Smooth muscle cell (in vitro differentiated cells): ENCODE measurements around the gene TPD52L2. TPM values are rescaled to one million over a fixed set of nuclear protein-coding genes. Genes with fewer than 3 reads are reported as not detected.

Experiments used
- DNase-seq: peaks from one replicate; lab custom pipeline; 2025; ENCODE audit not compliant: unreplicated experiment; lab: John Stamatoyannopoulos, UW
- H2AFZ ChIP-seq: fragments of 200-600 bp; sonication (generic); 2 replicates; pipeline ENCODE4 v1.6.0; 2016; ENCODE audit warnings: antibody characterized with exemption, low read depth, mild to moderate bottlenecking
- H3F3A ChIP-seq: fragments of 200-600 bp; sonication (generic); 2 replicates; pipeline ENCODE4 v1.6.0; 2017; ENCODE audit warnings: antibody characterized with exemption, low read depth
- H3K27ac ChIP-seq: fragments of 200-600 bp; sonication (generic); 2 replicates; pipeline ENCODE4 v1.5.1; 2016; ENCODE audit warnings: low read depth, mild to moderate bottlenecking
- H3K27me3 ChIP-seq: fragments of 200-600 bp; sonication (generic); 2 replicates; pipeline ENCODE4 v1.6.1; 2016; ENCODE audit warnings: low read depth, mild to moderate bottlenecking
- H3K36me3 ChIP-seq: fragments of 200-600 bp; sonication (generic); 2 replicates; pipeline ENCODE4 v1.5.1; 2016; ENCODE audit warnings: low read depth
- H3K4me1 ChIP-seq: fragments of 200-600 bp; sonication (generic); 2 replicates; pipeline ENCODE4 v1.5.1; 2016; ENCODE audit warnings: low read depth
- H3K4me2 ChIP-seq: fragments of 200-600 bp; sonication (generic); 2 replicates; pipeline ENCODE4 v1.6.0; 2016; ENCODE audit warnings: mild to moderate bottlenecking
- H3K4me3 ChIP-seq: fragments of 200-600 bp; sonication (generic); 2 replicates; pipeline ENCODE4 v1.5.1; 2016; ENCODE audit warnings: mild to moderate bottlenecking
- H3K79me2 ChIP-seq: fragments of 200-600 bp; sonication (generic); 2 replicates; pipeline ENCODE4 v1.6.0; 2016; ENCODE audit warnings: low read depth, mild to moderate bottlenecking
- H3K9ac ChIP-seq: fragments of 200-600 bp; sonication (generic); 2 replicates; pipeline ENCODE4 v1.6.0; 2016; ENCODE audit warnings: low read depth
- H3K9me3 ChIP-seq: fragments of 200-600 bp; sonication (generic); replicated peaks from 2 replicates; pipeline ENCODE4 v1.5.1; 2016; ENCODE audit warnings: low read depth
- H4K20me1 ChIP-seq: fragments of 200-600 bp; sonication (generic); 2 replicates; pipeline ENCODE4 v1.6.0; 2016; ENCODE audit warnings: low read depth
- WGBS: methylation state at CpG from one replicate; pipeline ENCODE4 v1.1.7; 2016; ENCODE audit warnings: low lambda C conversion rate; 5-methylcytosine and 5-hydroxymethylcytosine counted together
- polyA plus RNA-seq: library from polyadenylated mRNA; unstranded; fragments of >200 nt; fragmentation: Nextera tagmentation; extraction: Ambion mirVana; gene quantifications from 2 replicates; pipeline ENCODE4 v1.2.1, GENCODE V29; 2016
- total RNA-seq: library from RNA; depleted of rRNA; stranded (reverse); fragments of >200 nt; gene quantifications from 2 replicates; pipeline ENCODE4 v1.2.3, GENCODE V29; 2014
- TF ChIP-seq, protein P1 (sequence below): fragments of 200-600 bp; sonication (generic); IDR thresholded peaks from 2 replicates; pipeline ENCODE4 v1.5.1; 2017; ENCODE audit warnings: borderline replicate concordance, mild to moderate bottlenecking, antibody characterized with exemption; ENCODE audit not compliant: insufficient read depth, poor library complexity, severe bottlenecking

TPD52L2 gene
- total RNA-seq: 74.0 and 74.4 TPM in 2 replicates
- 93.8 and 94.8 TPM in 2 replicates for polyA plus RNA-seq

DNA sequence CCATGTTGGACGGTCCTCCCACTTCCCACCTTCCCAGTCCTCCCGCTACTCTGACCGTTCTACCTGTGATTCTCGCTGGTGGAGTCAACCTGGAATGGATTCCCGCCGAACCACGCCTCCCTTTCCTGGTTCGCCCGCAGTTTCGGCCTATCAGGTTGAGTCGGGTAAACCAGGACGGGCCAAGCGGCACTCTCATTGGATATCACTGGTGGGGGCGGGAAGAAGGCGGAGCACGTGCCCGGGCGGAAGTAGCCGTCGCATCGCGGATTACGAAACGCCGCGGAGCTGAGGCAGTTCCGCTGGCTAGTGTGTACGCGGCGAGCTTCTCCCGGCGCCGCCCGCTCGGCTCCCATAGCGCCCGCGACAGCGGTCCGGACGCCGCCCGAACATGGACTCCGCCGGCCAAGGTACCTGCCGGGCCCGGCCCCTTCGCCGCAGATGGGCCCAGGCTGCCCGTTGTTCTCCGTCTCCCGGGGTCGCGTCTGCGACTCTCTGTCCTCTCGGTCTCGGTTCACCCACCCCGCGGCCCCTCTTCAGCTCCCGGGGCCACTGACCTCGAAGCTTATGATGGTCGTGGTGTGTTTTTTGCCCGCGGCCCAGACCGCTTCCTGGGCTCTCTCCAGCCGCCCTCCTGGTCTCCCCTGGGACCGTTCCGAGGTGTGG lies at the start of gene TPD52L2:
TSS of gene TPD52L2 (plus strand) at position 293 of the 663 bp plus-strand sequence. CDS start at position 389, 96 bp downstream.
- Histone ChIP-seq H3K4me3 (peak within 1 kb of the TSS; percentile 83), H3K36me3 (no peaks in the 10 kb centered on the region), H3K27me3 (no peaks in the 10 kb centered on the region), H3F3A (no peaks in the 10 kb centered on the region), H3K4me2 (peak within 1 kb of the TSS; percentile 96), H4K20me1 (peaks cover 32% of the 10 kb centered on the region), H3K4me1 (peaks cover 6% of the 10 kb centered on the region), H3K9me3 (no peaks in the 10 kb centered on the region), H3K9ac (peak within 1 kb of the TSS; percentile 84), H2AFZ (peak within 1 kb of the TSS; percentile 84), H3K79me2 (peaks cover 47% of the 10 kb centered on the region), H3K27ac (peak within 1 kb of the TSS; percentile 82)
- 1% methylated on average over 52 of the region's 68 CpGs for WGBS
- DNase-seq: peak; percentile 85
- TF ChIP-seq, protein P1, sequence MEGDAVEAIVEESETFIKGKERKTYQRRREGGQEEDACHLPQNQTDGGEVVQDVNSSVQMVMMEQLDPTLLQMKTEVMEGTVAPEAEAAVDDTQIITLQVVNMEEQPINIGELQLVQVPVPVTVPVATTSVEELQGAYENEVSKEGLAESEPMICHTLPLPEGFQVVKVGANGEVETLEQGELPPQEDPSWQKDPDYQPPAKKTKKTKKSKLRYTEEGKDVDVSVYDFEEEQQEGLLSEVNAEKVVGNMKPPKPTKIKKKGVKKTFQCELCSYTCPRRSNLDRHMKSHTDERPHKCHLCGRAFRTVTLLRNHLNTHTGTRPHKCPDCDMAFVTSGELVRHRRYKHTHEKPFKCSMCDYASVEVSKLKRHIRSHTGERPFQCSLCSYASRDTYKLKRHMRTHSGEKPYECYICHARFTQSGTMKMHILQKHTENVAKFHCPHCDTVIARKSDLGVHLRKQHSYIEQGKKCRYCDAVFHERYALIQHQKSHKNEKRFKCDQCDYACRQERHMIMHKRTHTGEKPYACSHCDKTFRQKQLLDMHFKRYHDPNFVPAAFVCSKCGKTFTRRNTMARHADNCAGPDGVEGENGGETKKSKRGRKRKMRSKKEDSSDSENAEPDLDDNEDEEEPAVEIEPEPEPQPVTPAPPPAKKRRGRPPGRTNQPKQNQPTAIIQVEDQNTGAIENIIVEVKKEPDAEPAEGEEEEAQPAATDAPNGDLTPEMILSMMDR: no peak

DNA sequence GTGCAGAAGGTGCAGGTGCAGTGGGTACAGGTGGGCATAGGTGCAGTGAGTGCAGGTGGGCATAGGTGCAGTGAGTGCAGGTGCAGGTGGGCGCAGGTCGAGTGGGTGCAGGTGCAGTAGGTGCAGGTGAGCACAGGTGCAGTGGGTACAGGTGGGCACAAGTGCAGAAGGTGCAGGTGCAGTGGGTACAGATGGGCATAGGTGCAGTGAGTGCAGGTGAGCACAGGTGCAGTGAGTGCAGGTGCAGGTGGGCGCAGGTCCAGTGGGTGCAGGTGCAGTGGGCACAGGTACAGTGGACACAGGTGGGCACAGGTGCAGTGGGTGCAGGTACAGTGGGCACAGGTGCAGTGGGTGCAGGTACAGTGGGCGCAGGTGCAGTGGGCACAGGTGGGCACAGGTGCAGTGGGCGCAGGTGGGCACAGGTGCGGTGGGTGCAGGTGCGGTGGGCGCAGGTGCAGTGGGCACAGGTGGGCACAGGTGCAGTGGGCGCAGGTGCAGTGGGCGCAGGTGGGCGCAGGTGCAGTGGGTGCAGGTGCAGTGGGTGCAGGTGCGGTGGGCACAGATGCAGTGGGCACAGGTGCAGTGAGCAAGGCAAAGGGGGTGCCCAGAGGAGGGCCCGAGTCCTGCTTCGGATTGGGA lies 49.3 kb upstream of the TPD52L2 start:
- no peaks in the 10 kb centered on the region for H3K9me3 ChIP-seq
- H2AFZ ChIP-seq: no peak overlapping the region
- no peak overlapping the region for H3K4me2 ChIP-seq
- DNase-seq: no peak
- TF ChIP-seq, protein P1: no peak
- no peaks in the 10 kb centered on the region for H3K4me1 ChIP-seq
- H4K20me1 ChIP-seq: peaks cover 92% of the 10 kb centered on the region
- WGBS: 98% methylated on average over 8 of the region's 14 CpGs
- H3F3A ChIP-seq: no peaks in the 10 kb centered on the region
- H3K9ac ChIP-seq: no peak overlapping the region
- H3K27ac ChIP-seq: no peak overlapping the region
- H3K36me3 ChIP-seq: no peaks in the 10 kb centered on the region
- no peak overlapping the region for H3K4me3 ChIP-seq
- no peaks in the 10 kb centered on the region for H3K27me3 ChIP-seq
- H3K79me2 ChIP-seq: peaks cover 2% of the 10 kb centered on the region

DNA sequence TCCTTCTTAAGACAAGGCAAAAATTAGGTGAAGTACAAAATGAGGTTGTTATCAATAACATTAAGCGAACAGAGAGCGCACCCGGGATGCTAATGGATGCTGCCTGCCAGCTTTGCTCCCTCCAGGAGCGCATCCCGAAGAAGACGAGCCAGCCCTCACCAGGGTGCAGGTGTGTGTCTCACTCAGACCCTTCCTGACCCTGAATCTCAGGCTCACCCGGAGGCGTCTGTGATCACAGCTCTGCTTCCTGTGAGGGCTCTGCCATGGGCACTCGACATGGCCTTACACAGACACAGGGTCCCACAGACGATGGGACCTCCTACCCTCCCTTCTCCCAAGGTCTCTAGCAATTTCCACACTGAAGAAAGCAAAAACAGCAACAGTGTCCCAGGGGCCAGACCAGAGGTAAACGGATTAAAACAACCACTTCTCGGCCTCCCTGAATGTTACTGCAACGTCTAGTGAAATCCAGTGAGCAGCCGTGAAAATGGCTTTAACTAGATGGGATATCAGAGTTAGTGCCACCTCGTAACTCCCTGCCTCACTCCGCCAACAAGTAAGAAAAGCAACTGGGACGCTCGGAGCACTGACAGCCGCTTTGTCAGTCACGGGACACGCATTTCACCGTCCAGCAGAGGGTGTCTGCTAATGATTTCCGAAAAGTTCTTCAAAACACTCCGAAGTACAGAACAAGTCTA lies 45.7 kb upstream of the TPD52L2 start:
- H3F3A ChIP-seq: no peaks in the 10 kb centered on the region
- no peak overlapping the region for H3K9ac ChIP-seq
- no peak overlapping the region for H3K4me3 ChIP-seq
- 73% methylated on average over 24 of the region's 24 CpGs for WGBS
- no peak overlapping the region for H3K27ac ChIP-seq
- H3K36me3 ChIP-seq: no peaks in the 10 kb centered on the region
- no peaks in the 10 kb centered on the region for H3K9me3 ChIP-seq
- H3K4me1 ChIP-seq: no peaks in the 10 kb centered on the region
- TF ChIP-seq, protein P1: peak; percentile 9
- peaks cover 84% of the 10 kb centered on the region for H4K20me1 ChIP-seq
- H3K4me2 ChIP-seq: no peak overlapping the region
- no peak overlapping the region for H2AFZ ChIP-seq
- no peaks in the 10 kb centered on the region for H3K79me2 ChIP-seq
- no peaks in the 10 kb centered on the region for H3K27me3 ChIP-seq
- no peak for DNase-seq
